OCI-LY7 (cell line): ENCODE results near the gene SLC9A7.

Source experiments
- EZH2phosphoT487 ChIP-seq: fragments of 200-600 bp; sonication (generic); IDR thresholded peaks from 2 replicates; pipeline ENCODE4 v1.6.1; 2018; ENCODE audit warnings: low read depth, borderline replicate concordance, mild to moderate bottlenecking, mixed run types, antibody characterized with exemption, low read length, moderate library complexity, mixed read lengths
- TF ChIP-seq, protein P1 (sequence below): fragments of 200-600 bp; sonication (generic); conservative IDR thresholded peaks from 2 replicates; pipeline ENCODE4 v1.5.1; 2014; ENCODE audit warnings: mild to moderate bottlenecking, antibody characterized with exemption, low read length, moderate library complexity, mixed read lengths

DNA sequence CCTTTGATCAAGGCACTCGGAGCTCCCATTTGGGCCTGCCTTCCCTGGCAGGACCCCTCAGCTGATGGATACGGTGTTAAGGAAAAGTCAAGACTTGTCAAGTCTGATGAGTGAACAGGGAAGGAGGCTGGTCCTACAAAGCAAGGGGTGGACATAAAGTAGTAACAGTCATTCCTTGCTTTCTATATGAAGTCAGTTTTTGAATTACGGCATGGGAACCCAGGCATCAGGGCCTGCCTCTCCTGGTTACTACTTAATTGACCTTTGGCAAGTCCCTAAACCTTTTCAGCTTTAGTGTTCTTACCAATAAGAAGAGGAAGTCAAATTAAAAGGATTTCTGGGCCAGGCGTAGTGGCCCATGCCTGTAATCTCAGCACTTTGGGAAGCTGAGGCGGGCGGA, 178.3 kb downstream of the SLC9A7 start:
- TF ChIP-seq, protein P1, sequence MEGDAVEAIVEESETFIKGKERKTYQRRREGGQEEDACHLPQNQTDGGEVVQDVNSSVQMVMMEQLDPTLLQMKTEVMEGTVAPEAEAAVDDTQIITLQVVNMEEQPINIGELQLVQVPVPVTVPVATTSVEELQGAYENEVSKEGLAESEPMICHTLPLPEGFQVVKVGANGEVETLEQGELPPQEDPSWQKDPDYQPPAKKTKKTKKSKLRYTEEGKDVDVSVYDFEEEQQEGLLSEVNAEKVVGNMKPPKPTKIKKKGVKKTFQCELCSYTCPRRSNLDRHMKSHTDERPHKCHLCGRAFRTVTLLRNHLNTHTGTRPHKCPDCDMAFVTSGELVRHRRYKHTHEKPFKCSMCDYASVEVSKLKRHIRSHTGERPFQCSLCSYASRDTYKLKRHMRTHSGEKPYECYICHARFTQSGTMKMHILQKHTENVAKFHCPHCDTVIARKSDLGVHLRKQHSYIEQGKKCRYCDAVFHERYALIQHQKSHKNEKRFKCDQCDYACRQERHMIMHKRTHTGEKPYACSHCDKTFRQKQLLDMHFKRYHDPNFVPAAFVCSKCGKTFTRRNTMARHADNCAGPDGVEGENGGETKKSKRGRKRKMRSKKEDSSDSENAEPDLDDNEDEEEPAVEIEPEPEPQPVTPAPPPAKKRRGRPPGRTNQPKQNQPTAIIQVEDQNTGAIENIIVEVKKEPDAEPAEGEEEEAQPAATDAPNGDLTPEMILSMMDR = no peak
- no peak for TF ChIP-seq EZH2phosphoT487
